Lung (tissue), 16 donors: Measurements from ENCODE around the gene ATP6V0D1. TPM values are rescaled to one million over a fixed set of nuclear protein-coding genes. Genes with fewer than 3 reads are reported as not detected.
A peak's percentile ranks its signal among the peaks of the same experiment; 100 is the strongest.

Source experiments
- ATAC-seq: fragments of 200-7000 bp; cut with Tn5 transposase; one replicate; pipeline ENCODE4 v1.9.1; 2020; ENCODE audit warnings: moderate number of reproducible peaks; ENCODE audit not compliant: insufficient read depth, low FRiP score
- DNase-seq, 3 donors: peaks; one replicate each; pipeline ENCODE4 v3.0.0-alpha.2; 2013 to 2017
- H3K27ac ChIP-seq, 2 donors: one replicate each; pipeline ENCODE4 v1.5.1; 2013; ENCODE audit warnings: mild to moderate bottlenecking in 2 of 2, moderate library complexity in 2 of 2, control low read depth in 1 of 2, inconsistent platforms in 1 of 2, low read depth in 1 of 2, low read length in 1 of 2
- H3K27me3 ChIP-seq, 3 donors: one replicate each; pipeline ENCODE4 v1.5.1; 2013; ENCODE audit warnings: low read length in 2 of 3; ENCODE audit not compliant: control insufficient read depth in 3 of 3, insufficient read depth in 3 of 3
- H3K36me3 ChIP-seq, 4 donors: one replicate each; pipeline ENCODE4 v1.5.1; 2013; ENCODE audit warnings: low read length in 4 of 4, mild to moderate bottlenecking in 1 of 4, moderate library complexity in 1 of 4; ENCODE audit not compliant: control insufficient read depth in 4 of 4, insufficient read depth in 4 of 4
- H3K4me1 ChIP-seq, 5 donors: one replicate each; pipeline ENCODE4 v1.5.1; 2013; ENCODE audit warnings: low read length in 5 of 5, mild to moderate bottlenecking in 2 of 5, moderate library complexity in 1 of 5; ENCODE audit not compliant: control insufficient read depth in 5 of 5, insufficient read depth in 5 of 5
- H3K4me3 ChIP-seq: one replicate; pipeline ENCODE4 v1.5.1; 2013; ENCODE audit warnings: mild to moderate bottlenecking, control low read depth, moderate library complexity
- H3K9ac ChIP-seq, 2 donors: one replicate each; pipeline ENCODE4 v1.5.1; 2013; ENCODE audit warnings: low read length in 2 of 2, control low read depth in 1 of 2; ENCODE audit not compliant: insufficient read depth in 1 of 2
- H3K9me3 ChIP-seq, 4 donors: one replicate each; pipeline ENCODE4 v1.5.1; 2013; ENCODE audit warnings: low read length in 3 of 4, mild to moderate bottlenecking in 1 of 4, moderate library complexity in 1 of 4; ENCODE audit not compliant: control insufficient read depth in 4 of 4, insufficient read depth in 3 of 4
- CTCF ChIP-seq: IDR thresholded peaks from 2 replicates; pipeline ENCODE4 v1.5.1; 2012; ENCODE audit warnings: mild to moderate bottlenecking; ENCODE audit errors: control extremely low read depth, extremely low read depth
- WGBS, 2 donors: extraction: QIAGEN DNeasy Blood & Tissue Kit; methylation state at CpG; one replicate each; pipeline ENCODE4 v1.1.7; 2013; 5-methylcytosine and 5-hydroxymethylcytosine counted together
- long read RNA-seq, 5 donors: transcript quantifications; one replicate each; lab custom pipeline, GENCODE V29; 2026
- polyA plus RNA-seq, 2 donors: library from polyadenylated mRNA; stranded (reverse); fragments of 200-250 nt; gene quantifications; one replicate each; pipeline ENCODE4 v1.2.1, GENCODE V29; 2013
- total RNA-seq, 2 donors: library from RNA; depleted of rRNA in 1 of 2; stranded (reverse); fragments of >200 nt in 1 of 2; gene quantifications; one replicate each; pipeline ENCODE4 v1.2.1, GENCODE V29; 2014 to 2021
- donor health status: control.
- donor health status: control.
- donor health status: Bipolar disorder and iron deficiency.
- donor health status: healthy.
- donor health status: DM: yes; HTN: yes; CAD: no.

Gene ATP6V0D1
- total RNA-seq (100 to 1,000 TPM in 1 of 2 donors, 10 to 100 TPM in 1; 87.2 to 185 TPM), polyA plus RNA-seq (100 to 1,000 TPM in 1 of 2 donors, 10 to 100 TPM in 1; 39.6 to 249 TPM)
- long read RNA-seq, donor 1, transcript ATP6V0D1-201 (8 exons, 1,716 nt): major isoform, 17 of 17 reads
- long read RNA-seq, donor 1, partial matches to known transcripts: 0 of 17 reads
- long read RNA-seq, donor 1, other reads (novel, unspliced or antisense): 0 of 17 reads
- long read RNA-seq, donor 2, transcript ATP6V0D1-201 (8 exons, 1,716 nt): major isoform, 5 of 10 reads
- long read RNA-seq, donor 2, partial matches to known transcripts: 5 of 10 reads
- long read RNA-seq, donor 2, other reads (novel, unspliced or antisense): 0 of 10 reads
- long read RNA-seq, donor 3, transcript ATP6V0D1-201 (8 exons, 1,716 nt): major isoform, 12 of 12 reads
- long read RNA-seq, donor 3, partial matches to known transcripts: 0 of 12 reads
- long read RNA-seq, donor 3, other reads (novel, unspliced or antisense): 0 of 12 reads
- long read RNA-seq, donor 4, transcript ATP6V0D1-201 (8 exons, 1,716 nt): major isoform, 7 of 9 reads
- long read RNA-seq, donor 4, partial matches to known transcripts: 0 of 9 reads
- long read RNA-seq, donor 4, other reads (novel, unspliced or antisense): 0 of 9 reads
- long read RNA-seq, donor 5, transcript ATP6V0D1-201 (8 exons, 1,716 nt): major isoform, 33 of 33 reads
- long read RNA-seq, donor 5, partial matches to known transcripts: 0 of 33 reads
- long read RNA-seq, donor 5, other reads (novel, unspliced or antisense): 0 of 33 reads

GRCh38 chr16:67480833-67481560, at the start of gene ATP6V0D1:
Gene ATP6V0D1, minus strand, starts transcription at chr16:67481157. Its CDS starts 71 bp downstream, at chr16:67481086.
- Histone ChIP-seq H3K27me3 (no peaks in the 10 kb centered on the region), H3K27ac (peak within 1 kb of the TSS; percentile 86 to 99), H3K9ac (peak within 1 kb of the TSS; percentile 69 to 85), H3K4me3 (peak within 1 kb of the TSS; percentile 97), H3K36me3 (peaks cover 0 to 2% (median 0%) of the 10 kb centered on the region in 4 donors), H3K4me1 (peaks cover 0 to 22% (median 4%) of the 10 kb centered on the region in 5 donors), H3K9me3 (no peaks in the 10 kb centered on the region)
- DNase-seq (peak; percentile 98 to 99 (median 99)), ATAC-seq (peak; percentile 91)
- 0 to 1% methylated on average over 56 to 57 of the region's 57 CpGs for WGBS, 2 donors
- TF ChIP-seq CTCF: peak; percentile 72

- Histone ChIP-seq H3K9ac (peak overlapping the region; percentile 82 to 86), H3K4me1 (peaks cover 0 to 25% (median 13%) of the 10 kb centered on the region in 5 donors), H3K4me3 (peak overlapping the region; percentile 57), H3K9me3 (no peaks in the 10 kb centered on the region), H3K36me3 (peaks cover 0 to 2% (median 0%) of the 10 kb centered on the region in 4 donors), H3K27ac (peak overlapping the region; percentile 89 to 93), H3K27me3 (no peaks in the 10 kb centered on the region)
- 5 to 7% methylated on average over 35 to 48 of the region's 48 CpGs for WGBS, 2 donors
- no peak for TF ChIP-seq CTCF
- peak; percentile 74 to 84 (median 76) for DNase-seq
- ATAC-seq: peak; percentile 48
Observed at GRCh38 chr16:67530013-67530939, 49.3 kb upstream of the ATP6V0D1 start.

- Histone ChIP-seq H3K4me3 (peak overlapping the region; percentile 57), H3K9ac (peak overlapping the region; percentile 82 to 86), H3K9me3 (no peaks in the 10 kb centered on the region), H3K27me3 (no peaks in the 10 kb centered on the region), H3K36me3 (no peaks in the 10 kb centered on the region), H3K4me1 (peaks cover 0 to 25% (median 13%) of the 10 kb centered on the region in 5 donors), H3K27ac (peak overlapping the region; percentile 89 to 93)
- no peak for TF ChIP-seq CTCF
- ATAC-seq: peak; percentile 12
- peak in 1 of 3 donors; percentile 38 for DNase-seq
- WGBS, 2 donors: 14 to 17% methylated on average over 16 of the region's 16 CpGs
Observed at GRCh38 chr16:67529582-67530012, 48.6 kb upstream of the ATP6V0D1 start.
